Measurements from ENCODE around the gene SMIM29. TPM values are rescaled to one million over a fixed set of nuclear protein-coding genes. Genes with fewer than 3 reads are reported as not detected.

SMIM29 gene
- total RNA-seq, 3 donors from 2014 or later = 22.0 to 25.3 (median 22.8) TPM

DNA sequence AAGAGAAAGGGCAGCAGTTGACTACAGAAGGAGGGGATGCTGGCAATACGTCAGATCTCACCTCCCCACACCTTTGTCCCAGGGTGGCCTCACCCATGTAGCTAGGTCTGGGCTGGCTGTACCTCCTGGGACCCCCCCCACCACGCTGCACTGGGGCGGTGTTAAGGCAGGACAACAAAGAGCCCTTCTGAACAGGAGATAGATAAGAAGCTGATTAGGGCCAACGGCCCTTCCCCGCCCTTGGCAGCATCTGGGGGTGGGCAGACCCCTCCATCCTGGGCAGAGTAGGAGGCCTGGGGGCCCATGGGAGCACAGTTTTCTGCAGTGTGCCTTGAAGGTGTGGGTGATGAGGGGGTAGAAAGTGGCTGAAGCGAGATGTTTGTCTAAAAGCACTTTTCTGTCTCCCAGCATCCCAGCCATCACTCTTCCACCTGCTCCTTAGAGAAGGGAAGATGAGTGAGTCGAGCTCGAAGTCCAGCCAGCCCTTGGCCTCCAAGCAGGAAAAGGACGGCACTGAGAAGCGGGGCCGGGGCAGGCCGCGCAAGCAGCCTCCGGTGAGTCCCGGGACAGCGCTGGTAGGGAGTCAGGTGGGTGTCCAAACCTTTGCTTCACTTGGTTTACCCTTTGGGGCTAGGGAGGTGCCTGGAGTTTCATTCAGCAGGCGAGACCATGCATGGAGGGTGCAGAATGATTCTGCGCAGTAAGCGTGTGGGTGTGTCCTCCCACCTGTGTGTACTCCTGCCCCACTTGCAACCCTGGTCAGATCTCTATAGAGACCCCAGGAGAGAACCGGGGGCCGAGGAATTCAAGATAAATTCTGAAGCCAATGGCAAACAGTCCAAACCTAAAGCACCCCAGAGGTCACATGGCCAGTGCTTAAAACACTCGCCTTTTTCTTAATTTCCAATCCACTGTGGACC is 8.2 kb downstream of the SMIM29 start:
- peak in 1 of 2 donors; percentile 43 for DNase-seq (ENCODE audit: low spot score in 2 of 2)
- Histone ChIP-seq H3K4me3 (no peak overlapping the region), H3K4me1 (peaks cover 5 to 8% of the 10 kb centered on the region in 2 donors), H3K36me3 (no peaks in the 10 kb centered on the region), H3K27ac (no peak overlapping the region), H3K27me3 (no peaks in the 10 kb centered on the region), H3K9me3 (no peaks in the 10 kb centered on the region)
- TF ChIP-seq POLR2A (IDR thresholded peaks at IDR 0.05) (no peak), POLR2AphosphoS5 (IDR thresholded peaks at IDR 0.05) (no peak)
- TF ChIP-seq, protein P1, sequence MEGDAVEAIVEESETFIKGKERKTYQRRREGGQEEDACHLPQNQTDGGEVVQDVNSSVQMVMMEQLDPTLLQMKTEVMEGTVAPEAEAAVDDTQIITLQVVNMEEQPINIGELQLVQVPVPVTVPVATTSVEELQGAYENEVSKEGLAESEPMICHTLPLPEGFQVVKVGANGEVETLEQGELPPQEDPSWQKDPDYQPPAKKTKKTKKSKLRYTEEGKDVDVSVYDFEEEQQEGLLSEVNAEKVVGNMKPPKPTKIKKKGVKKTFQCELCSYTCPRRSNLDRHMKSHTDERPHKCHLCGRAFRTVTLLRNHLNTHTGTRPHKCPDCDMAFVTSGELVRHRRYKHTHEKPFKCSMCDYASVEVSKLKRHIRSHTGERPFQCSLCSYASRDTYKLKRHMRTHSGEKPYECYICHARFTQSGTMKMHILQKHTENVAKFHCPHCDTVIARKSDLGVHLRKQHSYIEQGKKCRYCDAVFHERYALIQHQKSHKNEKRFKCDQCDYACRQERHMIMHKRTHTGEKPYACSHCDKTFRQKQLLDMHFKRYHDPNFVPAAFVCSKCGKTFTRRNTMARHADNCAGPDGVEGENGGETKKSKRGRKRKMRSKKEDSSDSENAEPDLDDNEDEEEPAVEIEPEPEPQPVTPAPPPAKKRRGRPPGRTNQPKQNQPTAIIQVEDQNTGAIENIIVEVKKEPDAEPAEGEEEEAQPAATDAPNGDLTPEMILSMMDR (IDR thresholded peaks at IDR 0.05) = no peak
- intact Hi-C loops (cut with DNase I; ENCODE audit: low total_unique reads) = no loop called here

DNA sequence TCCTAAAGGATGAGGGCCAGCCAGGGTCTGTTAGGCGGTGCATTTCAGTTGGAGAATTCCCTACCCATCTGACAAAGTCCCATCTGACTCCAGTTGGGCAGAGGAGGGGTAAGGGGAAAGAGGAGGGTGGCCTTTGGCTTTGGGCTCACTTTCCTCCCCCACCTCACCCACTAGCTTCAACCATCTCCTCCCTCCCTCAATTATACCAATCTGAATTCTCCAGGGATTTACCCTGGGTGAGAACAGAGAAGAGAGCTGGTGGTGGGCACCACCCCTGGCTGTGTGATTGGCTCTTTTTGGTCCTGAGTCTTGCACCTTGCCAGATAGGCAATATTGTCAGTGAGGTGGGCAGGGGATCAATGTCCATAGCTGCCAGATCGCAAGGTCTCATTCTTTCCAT is 8.9 kb downstream of the SMIM29 start:
- no peaks in the 10 kb centered on the region for H3K9me3 ChIP-seq
- peaks cover 5 to 8% of the 10 kb centered on the region in 2 donors for H3K4me1 ChIP-seq
- no peaks in the 10 kb centered on the region for H3K36me3 ChIP-seq
- TF ChIP-seq, protein P1 (IDR thresholded peaks at IDR 0.05) = no peak
- no peak for TF ChIP-seq POLR2AphosphoS5 (IDR thresholded peaks at IDR 0.05)
- TF ChIP-seq POLR2A (IDR thresholded peaks at IDR 0.05) = no peak
- intact Hi-C loops (cut with DNase I; ENCODE audit: low total_unique reads) = no loop called here
- no peaks in the 10 kb centered on the region for H3K27me3 ChIP-seq
- no peak overlapping the region for H3K4me3 ChIP-seq
- H3K27ac ChIP-seq = no peak overlapping the region
- DNase-seq (ENCODE audit: low spot score in 2 of 2) = no peak

DNA sequence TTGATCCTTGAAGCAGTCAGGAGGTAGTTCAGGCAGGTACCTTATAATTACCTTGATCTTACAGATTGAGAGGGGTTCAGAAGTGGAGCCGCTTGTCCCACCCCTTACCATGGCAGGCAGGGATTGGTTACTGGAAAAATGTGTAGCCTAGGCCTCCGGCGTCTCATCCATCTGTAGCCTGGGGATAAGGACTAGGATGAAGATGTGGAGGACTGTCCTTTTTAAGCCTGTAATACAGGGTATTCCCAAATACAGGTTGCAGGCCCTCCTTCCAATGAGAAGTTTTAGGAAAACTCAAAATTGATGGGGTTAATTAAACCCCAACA is 9.3 kb downstream of the SMIM29 start:
- TF ChIP-seq, protein P1 (IDR thresholded peaks at IDR 0.05) = no peak
- TF ChIP-seq POLR2A (IDR thresholded peaks at IDR 0.05) (no peak), POLR2AphosphoS5 (IDR thresholded peaks at IDR 0.05) (no peak)
- no peaks in the 10 kb centered on the region for H3K36me3 ChIP-seq
- H3K9me3 ChIP-seq = no peaks in the 10 kb centered on the region
- no peak for DNase-seq (ENCODE audit: low spot score in 2 of 2)
- H3K4me1 ChIP-seq = peaks cover 3 to 5% of the 10 kb centered on the region in 2 donors
- no peak overlapping the region for H3K4me3 ChIP-seq
- no peak overlapping the region for H3K27ac ChIP-seq
- H3K27me3 ChIP-seq = no peaks in the 10 kb centered on the region
- intact Hi-C loops (cut with DNase I; ENCODE audit: low total_unique reads) = no loop called here

DNA sequence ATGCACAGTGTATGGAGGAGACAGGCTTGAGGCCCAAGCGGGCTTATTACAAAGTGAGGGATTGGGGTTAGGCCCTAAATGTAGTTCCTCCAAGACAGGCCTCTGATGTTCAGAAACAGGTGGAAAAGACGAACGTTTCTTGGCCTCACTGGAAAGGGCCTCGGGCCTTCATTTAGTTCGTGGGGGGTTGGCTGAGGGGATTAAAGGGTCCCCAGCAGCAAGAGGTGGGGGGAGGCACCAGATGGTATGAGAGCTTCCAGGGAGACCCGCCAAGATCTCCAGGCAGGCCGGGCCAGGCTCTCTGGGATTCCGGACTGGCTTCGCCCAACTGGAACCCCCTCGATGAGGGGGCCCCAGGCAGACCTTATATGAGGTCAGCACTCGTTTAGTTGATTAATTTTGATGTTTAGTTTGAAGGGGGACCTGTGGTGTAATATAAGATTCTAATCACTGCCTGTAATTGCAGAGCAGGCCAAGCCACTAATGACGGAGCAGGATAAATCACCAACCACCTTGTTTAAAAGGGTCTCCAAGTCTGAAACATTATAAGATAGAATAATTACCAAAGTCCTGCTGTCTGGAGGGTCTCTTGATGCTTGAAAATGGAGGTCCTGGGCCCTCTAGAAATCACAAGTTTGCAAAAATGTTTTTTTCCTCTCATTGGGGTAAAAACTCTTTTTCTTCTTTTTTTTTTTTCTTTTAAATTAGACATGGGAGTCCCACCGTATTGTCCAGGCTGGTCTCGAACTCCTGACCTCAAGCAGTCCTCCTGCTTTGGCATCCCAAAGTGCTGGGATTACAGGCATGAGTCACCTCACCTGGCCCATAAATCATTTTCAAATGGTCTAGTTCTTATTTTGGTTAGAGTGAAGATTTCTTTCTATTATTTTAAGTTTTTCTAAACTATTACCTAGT is 10.0 kb downstream of the SMIM29 start:
- no peaks in the 10 kb centered on the region for H3K9me3 ChIP-seq
- H3K36me3 ChIP-seq = no peaks in the 10 kb centered on the region
- no peaks in the 10 kb centered on the region for H3K27me3 ChIP-seq
- H3K27ac ChIP-seq = no peak overlapping the region
- peak overlapping the region in 1 of 3 donors; percentile 73 for H3K4me3 ChIP-seq
- H3K4me1 ChIP-seq = no peaks in the 10 kb centered on the region
- no peak for DNase-seq (ENCODE audit: low spot score in 2 of 2)
- intact Hi-C loops (cut with DNase I; ENCODE audit: low total_unique reads) = no loop called here
- TF ChIP-seq POLR2AphosphoS5 (IDR thresholded peaks at IDR 0.05) (no peak), POLR2A (IDR thresholded peaks at IDR 0.05) (no peak)
- TF ChIP-seq, protein P1 (IDR thresholded peaks at IDR 0.05) = no peak
